Activated naive CD8-positive, alpha-beta T cell treated with anti-CD3 and anti-CD28 coated beads, Interleukin-2, amount 50 U/mL, for 24 hours (primary cell): ENCODE results near the gene COL8A1.

Source experiments
- ATAC-seq: fragments of 150-1000 bp; cut with Tn5 transposase; one replicate; pipeline ENCODE4 v1.10.0; 2021
- DNase-seq: peaks from one replicate; pipeline ENCODE4 v3.0.0; 2021
- H3K27ac Mint-ChIP-seq: one replicate; pipeline ENCODE4 v1.8.0; 2021; ENCODE audit warnings: mild to moderate bottlenecking, mixed read lengths
- H3K27me3 Mint-ChIP-seq: one replicate; pipeline ENCODE4 v1.8.0; 2021; ENCODE audit warnings: mixed read lengths
- H3K36me3 Mint-ChIP-seq: one replicate; pipeline ENCODE4 v1.8.0; 2021; ENCODE audit warnings: low read depth, mixed read lengths
- H3K4me1 Mint-ChIP-seq: one replicate; pipeline ENCODE4 v1.8.0; 2021; ENCODE audit warnings: mixed read lengths
- H3K4me3 Mint-ChIP-seq: one replicate; pipeline ENCODE4 v1.8.0; 2021; ENCODE audit warnings: mild to moderate bottlenecking, moderate library complexity, mixed read lengths
- H3K9me3 Mint-ChIP-seq: one replicate; pipeline ENCODE4 v1.8.0; 2021; ENCODE audit warnings: mixed read lengths

Gene COL8A1

GRCh38 chr3:99630815-99631214 is 7.6 kb upstream of the COL8A1 start:
- peaks cover 22% of the 10 kb centered on the region for H3K27me3 Mint-ChIP-seq
- peaks cover 6% of the 10 kb centered on the region for H3K9me3 Mint-ChIP-seq
- no peak overlapping the region for H3K4me3 Mint-ChIP-seq
- peaks cover 11% of the 10 kb centered on the region for H3K4me1 Mint-ChIP-seq
- no peak overlapping the region for H3K27ac Mint-ChIP-seq
- no peaks in the 10 kb centered on the region for H3K36me3 Mint-ChIP-seq
- ATAC-seq (no peak), DNase-seq (no peak)

GRCh38 chr3:99633887-99634558 is 4.4 kb upstream of the COL8A1 start:
- H3K36me3 Mint-ChIP-seq = no peaks in the 10 kb centered on the region
- no peak overlapping the region for H3K27ac Mint-ChIP-seq
- peaks cover 48% of the 10 kb centered on the region for H3K27me3 Mint-ChIP-seq
- no peak overlapping the region for H3K4me3 Mint-ChIP-seq
- no peak for DNase-seq
- H3K4me1 Mint-ChIP-seq = peaks cover 13% of the 10 kb centered on the region
- no peak for ATAC-seq
- no peaks in the 10 kb centered on the region for H3K9me3 Mint-ChIP-seq

- Mint-ChIP-seq H3K36me3 (no peaks in the 10 kb centered on the region), H3K9me3 (no peaks in the 10 kb centered on the region), H3K27ac (no peak overlapping the region), H3K4me3 (no peak overlapping the region), H3K27me3 (peaks cover 56% of the 10 kb centered on the region), H3K4me1 (peaks cover 13% of the 10 kb centered on the region)
- DNase-seq (no peak), ATAC-seq (no peak)
These were observed 3.5 kb upstream of the COL8A1 start for GRCh38 chr3:99634881-99635280.

GRCh38 chr3:99635348-99635747 is 3.0 kb upstream of the COL8A1 start:
- Mint-ChIP-seq H3K9me3 (no peaks in the 10 kb centered on the region), H3K36me3 (no peaks in the 10 kb centered on the region), H3K4me3 (no peak overlapping the region), H3K27ac (no peak overlapping the region), H3K27me3 (peaks cover 58% of the 10 kb centered on the region), H3K4me1 (peaks cover 13% of the 10 kb centered on the region)
- no peak for ATAC-seq
- DNase-seq = no peak

GRCh38 chr3:99637016-99637367 is 1.4 kb upstream of the COL8A1 start:
- Mint-ChIP-seq H3K36me3 (no peaks in the 10 kb centered on the region), H3K27me3 (peaks cover 65% of the 10 kb centered on the region), H3K9me3 (no peaks in the 10 kb centered on the region), H3K27ac (no peak overlapping the region), H3K4me3 (no peak overlapping the region), H3K4me1 (peaks cover 13% of the 10 kb centered on the region)
- DNase-seq = no peak
- peak; percentile 48 for ATAC-seq

- Mint-ChIP-seq H3K27me3 (peaks cover 68% of the 10 kb centered on the region), H3K9me3 (no peaks in the 10 kb centered on the region), H3K36me3 (no peaks in the 10 kb centered on the region), H3K27ac (no peak overlapping the region), H3K4me1 (peaks cover 13% of the 10 kb centered on the region), H3K4me3 (peak overlapping the region; percentile 55)
- no peak for DNase-seq
- peak; percentile 53 for ATAC-seq
These were observed 854 bp upstream of the COL8A1 start for GRCh38 chr3:99637368-99638111.

GRCh38 chr3:99639579-99639978 is 1.2 kb downstream of the COL8A1 start:
- ATAC-seq = no peak
- Mint-ChIP-seq H3K27ac (no peak overlapping the region), H3K4me1 (peaks cover 13% of the 10 kb centered on the region), H3K9me3 (no peaks in the 10 kb centered on the region), H3K4me3 (no peak overlapping the region), H3K36me3 (no peaks in the 10 kb centered on the region), H3K27me3 (peaks cover 65% of the 10 kb centered on the region)
- DNase-seq = no peak

GRCh38 chr3:99640214-99640851 is 1.9 kb downstream of the COL8A1 start:
- peaks cover 13% of the 10 kb centered on the region for H3K4me1 Mint-ChIP-seq
- H3K27ac Mint-ChIP-seq = no peak overlapping the region
- no peaks in the 10 kb centered on the region for H3K36me3 Mint-ChIP-seq
- H3K9me3 Mint-ChIP-seq = no peaks in the 10 kb centered on the region
- H3K4me3 Mint-ChIP-seq = no peak overlapping the region
- peaks cover 62% of the 10 kb centered on the region for H3K27me3 Mint-ChIP-seq
- no peak for DNase-seq
- no peak for ATAC-seq

- DNase-seq = no peak
- H3K4me1 Mint-ChIP-seq = peaks cover 13% of the 10 kb centered on the region
- H3K36me3 Mint-ChIP-seq = no peaks in the 10 kb centered on the region
- H3K9me3 Mint-ChIP-seq = no peaks in the 10 kb centered on the region
- H3K27me3 Mint-ChIP-seq = peaks cover 53% of the 10 kb centered on the region
- no peak overlapping the region for H3K27ac Mint-ChIP-seq
- no peak for ATAC-seq
- no peak overlapping the region for H3K4me3 Mint-ChIP-seq
These were observed 3.1 kb downstream of the COL8A1 start for GRCh38 chr3:99641480-99641879.

GRCh38 chr3:99641982-99642381 is 3.6 kb downstream of the COL8A1 start:
- Mint-ChIP-seq H3K27ac (no peak overlapping the region), H3K9me3 (no peaks in the 10 kb centered on the region), H3K27me3 (peaks cover 48% of the 10 kb centered on the region), H3K4me3 (no peak overlapping the region), H3K36me3 (no peaks in the 10 kb centered on the region), H3K4me1 (peaks cover 13% of the 10 kb centered on the region)
- ATAC-seq (no peak), DNase-seq (no peak)

- Mint-ChIP-seq H3K4me1 (no peaks in the 10 kb centered on the region), H3K9me3 (no peaks in the 10 kb centered on the region), H3K27ac (no peak overlapping the region), H3K27me3 (peaks cover 31% of the 10 kb centered on the region), H3K4me3 (no peak overlapping the region), H3K36me3 (no peaks in the 10 kb centered on the region)
- ATAC-seq (no peak), DNase-seq (no peak)
These were observed 5.6 kb downstream of the COL8A1 start for GRCh38 chr3:99644017-99644416.

GRCh38 chr3:99644746-99645145 is 6.4 kb downstream of the COL8A1 start:
- no peak for ATAC-seq
- Mint-ChIP-seq H3K36me3 (no peaks in the 10 kb centered on the region), H3K4me1 (no peaks in the 10 kb centered on the region), H3K4me3 (no peak overlapping the region), H3K27ac (no peak overlapping the region), H3K9me3 (no peaks in the 10 kb centered on the region), H3K27me3 (peaks cover 23% of the 10 kb centered on the region)
- no peak for DNase-seq

- ATAC-seq = no peak
- H3K27ac Mint-ChIP-seq = no peak overlapping the region
- H3K27me3 Mint-ChIP-seq = peaks cover 17% of the 10 kb centered on the region
- H3K4me1 Mint-ChIP-seq = no peaks in the 10 kb centered on the region
- H3K4me3 Mint-ChIP-seq = no peak overlapping the region
- DNase-seq = no peak
- no peaks in the 10 kb centered on the region for H3K36me3 Mint-ChIP-seq
- no peaks in the 10 kb centered on the region for H3K9me3 Mint-ChIP-seq
These were observed 7.1 kb downstream of the COL8A1 start for GRCh38 chr3:99645277-99646106.

GRCh38 chr3:99646107-99646435 is 7.7 kb downstream of the COL8A1 start:
- DNase-seq (no peak), ATAC-seq (no peak)
- H3K9me3 Mint-ChIP-seq = no peaks in the 10 kb centered on the region
- no peaks in the 10 kb centered on the region for H3K4me1 Mint-ChIP-seq
- H3K36me3 Mint-ChIP-seq = no peaks in the 10 kb centered on the region
- peaks cover 14% of the 10 kb centered on the region for H3K27me3 Mint-ChIP-seq
- H3K4me3 Mint-ChIP-seq = no peak overlapping the region
- no peak overlapping the region for H3K27ac Mint-ChIP-seq
